HepG2 (cell line): ENCODE results near the gene CD300A. TPM values are rescaled to one million over a fixed set of nuclear protein-coding genes. Genes with fewer than 3 reads are reported as not detected.

ENCODE experiments used
- ATF7-NPFF ChIP-seq: sonication (generic); formaldehyde crosslinking; IDR thresholded peaks from 2 replicates; pipeline ENCODE4 v1.8.1; 2023; ENCODE audit warnings: mild to moderate bottlenecking, low read depth, missing genetic modification reagents, moderate library complexity
- CENPT ChIP-seq: sonication (generic); formaldehyde crosslinking; IDR thresholded peaks from 2 replicates; pipeline ENCODE4 v1.8.0; 2022; ENCODE audit warnings: low read depth, mild to moderate bottlenecking, moderate library complexity, missing genetic modification reagents
- FOXK1 ChIP-seq: sonication (generic); formaldehyde crosslinking; IDR thresholded peaks from 2 replicates; pipeline ENCODE4 v1.4.0; 2020; ENCODE audit warnings: low read depth, missing genetic modification reagents, borderline replicate concordance
- GABPA ChIP-seq, 2 experiments: IDR thresholded peaks; 2 replicates each; pipeline ENCODE4 v1.6.1; 2011 to 2016; ENCODE audit warnings: low read depth in 2 of 2, low read length in 1 of 2, missing biosample characterization in 1 of 2, missing genetic modification characterization in 1 of 2
- HHEX ChIP-seq: IDR thresholded peaks from 2 replicates; pipeline ENCODE4 v1.6.1; 2016; ENCODE audit warnings: control low read depth
- MIER2 ChIP-seq: IDR thresholded peaks from 2 replicates; pipeline ENCODE4 v1.6.1; 2016; ENCODE audit warnings: missing biosample characterization, missing genetic modification reagents
- MYNN ChIP-seq: sonication (generic); formaldehyde crosslinking; IDR thresholded peaks from 2 replicates; pipeline ENCODE4 v1.4.0; 2020; ENCODE audit warnings: mild to moderate bottlenecking, low read depth, missing genetic modification reagents
- REST ChIP-seq, 2 experiments: IDR thresholded peaks; 2 replicates each; pipeline ENCODE4 v1.6.1; 2011 to 2012; ENCODE audit warnings: low read length in 2 of 2, borderline replicate concordance in 1 of 2, low read depth in 1 of 2, mild to moderate bottlenecking in 1 of 2, moderate library complexity in 1 of 2
- SKIL ChIP-seq: sonication (generic); formaldehyde crosslinking; IDR thresholded peaks from 2 replicates; pipeline ENCODE4 v1.8.0; 2022; ENCODE audit warnings: missing genetic modification reagents, mild to moderate bottlenecking, moderate library complexity, borderline replicate concordance
- U2AF2 ChIP-seq: fragments of 200-400 bp; formaldehyde crosslinking; IDR thresholded peaks from 2 replicates; pipeline ENCODE4 v1.6.1; 2017; ENCODE audit warnings: low read depth, mild to moderate bottlenecking, low read length
- ZNF225 ChIP-seq: sonication (generic); formaldehyde crosslinking; IDR thresholded peaks from 2 replicates; pipeline ENCODE4 v1.4.0; 2020; ENCODE audit warnings: mild to moderate bottlenecking, missing genetic modification reagents
- ZNF451 ChIP-seq: sonication (generic); formaldehyde crosslinking; IDR thresholded peaks from 2 replicates; pipeline ENCODE4 v1.5.0; 2020; ENCODE audit warnings: mild to moderate bottlenecking, missing genetic modification reagents
- ZNF496 ChIP-seq: sonication (generic); formaldehyde crosslinking; IDR thresholded peaks from 2 replicates; pipeline ENCODE4 v1.8.1; 2023; ENCODE audit warnings: mild to moderate bottlenecking, moderate library complexity, missing genetic modification reagents; ENCODE audit not compliant: insufficient replicate concordance
- ZNF503 ChIP-seq: sonication (generic); formaldehyde crosslinking; IDR thresholded peaks from 2 replicates; pipeline ENCODE4 v1.4.0; 2020; ENCODE audit warnings: missing genetic modification reagents
- polyA plus RNA-seq, 8 experiments: library from polyadenylated mRNA; depleted of rRNA in 3 of 8; stranded (reverse) in 7 of 8; unstranded in 1 of 8; fragments of >200 nt; fragmentation: Illumina TruSeq in 4 of 8; extraction: Trizol in 4 of 8; gene quantifications; 2 replicates each; pipeline versions ENCODE4 v1.2.1 to v1.2.3, GENCODE V29; 2011 to 2016; ENCODE audit warnings: low read depth in 4 of 8, missing spikeins in 1 of 8, mixed read lengths in 1 of 8; ENCODE audit not compliant: insufficient read depth in 1 of 8
- total RNA-seq, 5 experiments: library from RNA; depleted of rRNA; stranded (reverse); fragments of >200 nt; fragmentation: Illumina TruSeq; extraction: Trizol; gene quantifications; 2 replicates each; pipeline ENCODE4 v1.2.3, GENCODE V29; 2016; ENCODE audit warnings: low read depth in 1 of 5
- TF ChIP-seq, protein P1 (sequence below): sonication (generic); formaldehyde crosslinking; IDR thresholded peaks from 2 replicates; pipeline ENCODE4 v1.5.1; 2020; ENCODE audit warnings: missing genetic modification reagents, mild to moderate bottlenecking, borderline replicate concordance
- TF ChIP-seq, protein P2 (sequence below): sonication (generic); formaldehyde crosslinking; IDR thresholded peaks from 2 replicates; pipeline ENCODE4 v1.8.1; 2023; ENCODE audit warnings: mild to moderate bottlenecking, missing genetic modification reagents, borderline replicate concordance

Gene CD300A
- total and polyA plus RNA-seq, 2 of the 13 experiments (the other 11 are each of a cell fraction or from before 2014, with no cell fraction given): not detected

- no peak for TF ChIP-seq ZNF496 (CRISPR knock-in tag)
- no peak for TF ChIP-seq ZNF225
- TF ChIP-seq, protein P1, sequence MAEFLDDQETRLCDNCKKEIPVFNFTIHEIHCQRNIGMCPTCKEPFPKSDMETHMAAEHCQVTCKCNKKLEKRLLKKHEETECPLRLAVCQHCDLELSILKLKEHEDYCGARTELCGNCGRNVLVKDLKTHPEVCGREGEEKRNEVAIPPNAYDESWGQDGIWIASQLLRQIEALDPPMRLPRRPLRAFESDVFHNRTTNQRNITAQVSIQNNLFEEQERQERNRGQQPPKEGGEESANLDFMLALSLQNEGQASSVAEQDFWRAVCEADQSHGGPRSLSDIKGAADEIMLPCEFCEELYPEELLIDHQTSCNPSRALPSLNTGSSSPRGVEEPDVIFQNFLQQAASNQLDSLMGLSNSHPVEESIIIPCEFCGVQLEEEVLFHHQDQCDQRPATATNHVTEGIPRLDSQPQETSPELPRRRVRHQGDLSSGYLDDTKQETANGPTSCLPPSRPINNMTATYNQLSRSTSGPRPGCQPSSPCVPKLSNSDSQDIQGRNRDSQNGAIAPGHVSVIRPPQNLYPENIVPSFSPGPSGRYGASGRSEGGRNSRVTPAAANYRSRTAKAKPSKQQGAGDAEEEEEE (CRISPR knock-in tag): no peak
- TF ChIP-seq GABPA (IDR thresholded peaks at IDR 0.05; ENCODE audit: low read depth, low read length): no peak
- no peak for TF ChIP-seq GABPA (CRISPR knock-in tag; IDR thresholded peaks at IDR 0.05; ENCODE audit: low read depth)
- peak; percentile 74 for TF ChIP-seq ZNF451 (CRISPR knock-in tag)
- TF ChIP-seq MYNN: 0 out of 2 replicates have a peak, but pooled peaks have one; percentile 47
- peak; percentile 48; the same call in 1 of the 2 replicates for TF ChIP-seq ZNF503 (CRISPR knock-in tag)
- TF ChIP-seq FOXK1 (CRISPR knock-in tag): peak; percentile 62
- TF ChIP-seq, protein P2, sequence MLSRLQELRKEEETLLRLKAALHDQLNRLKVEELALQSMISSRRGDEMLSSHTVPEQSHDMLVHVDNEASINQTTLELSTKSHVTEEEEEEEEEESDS (CRISPR knock-in tag): no peak
- no peak for TF ChIP-seq MIER2 (CRISPR knock-in tag)
- no peak for TF ChIP-seq SKIL
- TF ChIP-seq U2AF2: no peak
- no peak for TF ChIP-seq REST (IDR thresholded peaks at IDR 0.05; ENCODE audit: borderline replicate concordance in 1 of 2, low read depth in 1 of 2, low read length in 2 of 2)
- no peak for TF ChIP-seq HHEX (CRISPR knock-in tag)
- 0 out of 2 replicates have a peak, but pooled peaks have one; percentile 55 for TF ChIP-seq CENPT
- TF ChIP-seq ATF7-NPFF: no peak; the same call in 1 of the 2 replicates
These were observed 12.0 kb upstream of the CD300A start (continued) for GRCh38 chr17:74454197-74455024.
